ENCODE data around the gene LSAMP. TPM values are rescaled to one million over a fixed set of nuclear protein-coding genes. Genes with fewer than 3 reads are reported as not detected.

LSAMP gene
- total and polyA plus RNA-seq, 2 of the 13 experiments (the other 11 are each of a cell fraction or from before 2014, with no cell fraction given) = not detected

DNA sequence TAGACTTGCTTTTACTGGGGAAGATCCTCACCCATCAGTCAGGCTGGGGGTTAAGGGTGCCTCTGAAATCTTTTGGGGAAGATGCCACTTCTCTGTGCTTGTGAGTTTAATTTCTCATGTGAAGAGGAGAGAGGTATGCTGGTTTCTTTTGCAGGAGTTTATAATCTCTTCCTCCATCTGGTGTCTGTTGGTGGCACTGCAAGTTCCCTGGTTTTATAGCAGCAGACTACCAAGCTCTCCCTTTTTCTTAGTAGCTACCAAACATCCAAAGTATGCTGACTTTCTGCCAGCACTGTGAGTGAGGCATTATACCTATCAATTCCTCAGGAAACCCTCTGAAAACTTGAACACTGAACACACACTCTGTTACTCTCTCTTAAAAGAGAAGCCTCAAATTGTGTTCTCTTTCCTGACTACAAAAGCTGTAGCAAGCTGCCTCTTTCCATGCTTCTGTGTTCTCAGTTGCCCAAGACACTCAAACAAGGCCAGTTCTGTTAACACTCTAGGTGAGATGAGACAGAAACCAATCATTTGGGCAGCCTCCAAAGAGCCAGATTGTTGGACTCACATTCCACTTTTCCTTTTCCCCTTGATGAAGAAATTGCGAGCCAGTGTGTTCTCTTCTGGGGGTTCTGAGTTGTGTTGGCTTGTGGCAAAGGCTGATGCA, 522.5 kb downstream of the LSAMP start:
- H3K4me1 ChIP-seq (ENCODE audit: insufficient read depth, low read length) = no peaks in the 10 kb centered on the region
- peak; percentile 72 for FAIRE-seq
- H3K27ac ChIP-seq (ENCODE audit: extremely low read length, insufficient read depth, low read length) = no peak overlapping the region
- H3K27me3 ChIP-seq (ENCODE audit: control insufficient read depth in 1 of 2, insufficient read depth in 2 of 2, low read length in 2 of 2) = no peaks in the 10 kb centered on the region; a peak in 1 of 5 replicates
- 75% methylated on average over 1 of the region's 1 CpG for WGBS (ENCODE audit: low lambda C conversion rate)
- ATAC-seq = peak; percentile 87
- ChIA-PET CTCF (ENCODE audit: low intra/inter-chr PET ratio, low total read pairs) (interaction anchor here (2.5 kb wide), 1 partner anchor 103 kb away, joined by 11 read pairs; no protein-coding TSS in a partner anchor), POLR2A (no interaction called here)
- no peak overlapping the region for H3K9ac ChIP-seq (ENCODE audit: insufficient read depth, low read depth, low read length)
- intact Hi-C loops (cut with micrococcal nuclease; ENCODE audit: unreplicated experiment) = loop anchor here (10.0 kb wide), 1 partner anchor 708 kb away; no protein-coding TSS in a partner anchor
- H3K9me3 ChIP-seq (ENCODE audit: low read length) = no peaks in the 10 kb centered on the region
- no peak overlapping the region for H3K4me3 ChIP-seq (replicated peaks in 1 of 3; ENCODE audit: insufficient read depth in 1 of 3, low read depth in 2 of 3, low read length in 3 of 3)
- no peaks in the 10 kb centered on the region for H4K20me1 ChIP-seq (ENCODE audit: insufficient read depth, low read length)
- peak; percentile 10 for DNase-seq (ENCODE audit: low spot score)
- TF ChIP-seq KLF13 (CRISPR knock-in tag; IDR thresholded peaks at IDR 0.05) = no peak
- peak; percentile 55; the same call in 1 of the 2 replicates for TF ChIP-seq SMC3 (IDR thresholded peaks at IDR 0.05; ENCODE audit: low read length)
- peak; percentile 53 for TF ChIP-seq STAG1 (CRISPR knock-in tag; IDR thresholded peaks at IDR 0.05)
- TF ChIP-seq ZNF644 (CRISPR knock-in tag; IDR thresholded peaks at IDR 0.05; ENCODE audit: low read depth) = no peak
- no peak for TF ChIP-seq HINFP (CRISPR knock-in tag; IDR thresholded peaks at IDR 0.05; ENCODE audit: low read depth)
- no peak for TF ChIP-seq JUN (CRISPR knock-in tag; IDR thresholded peaks at IDR 0.05)
- no peak for TF ChIP-seq GZF1 (CRISPR knock-in tag; IDR thresholded peaks at IDR 0.05)
- peak; percentile 59 for TF ChIP-seq CTCF (CRISPR knock-in tag; IDR thresholded peaks at IDR 0.05)
- H3K4me2 ChIP-seq (ENCODE audit: low read depth, low read length) = no peak overlapping the region
- in situ Hi-C loops (cut with HindIII; ENCODE audit: extremely low pct_ligation_motif_present, low pct_unique_long_range_greater_than_20kb) = no loop called here
- BruUV-seq (replicated peaks) = no TSS peak
- no peaks in the 10 kb centered on the region for H3K36me3 ChIP-seq (replicated peaks in 1 of 2; ENCODE audit: control insufficient read depth in 1 of 2, insufficient read depth in 2 of 2, low read length in 2 of 2)
- no peak overlapping the region for H2AFZ ChIP-seq (ENCODE audit: low read length)
- H3K79me2 ChIP-seq (ENCODE audit: insufficient read depth, low read length) = no peaks in the 10 kb centered on the region

All from HepG2 (cell line).